Astrocyte of the spinal cord (primary cell): ENCODE data around the gene NTN1.

Experiments
- DNase-seq: peaks from one replicate; pipeline ENCODE4 v3.0.0; 2011; ENCODE audit warnings: low read depth, low spot score
- H3K4me3 ChIP-seq: 2 replicates; pipeline ENCODE4 v1.5.1; 2011; ENCODE audit warnings: low read depth, mild to moderate bottlenecking, low read length, moderate library complexity
- CTCF ChIP-seq: IDR thresholded peaks from 2 replicates; pipeline ENCODE4 v1.5.1; 2012; ENCODE audit warnings: low read depth, mild to moderate bottlenecking, low read length, inconsistent platforms
- in situ Hi-C: cut with HindIII; loops from 2 replicates; pipeline ENCODE4 v1.10.0; 2017; ENCODE audit warnings: low sequenced_read_pairs

Gene NTN1

DNA sequence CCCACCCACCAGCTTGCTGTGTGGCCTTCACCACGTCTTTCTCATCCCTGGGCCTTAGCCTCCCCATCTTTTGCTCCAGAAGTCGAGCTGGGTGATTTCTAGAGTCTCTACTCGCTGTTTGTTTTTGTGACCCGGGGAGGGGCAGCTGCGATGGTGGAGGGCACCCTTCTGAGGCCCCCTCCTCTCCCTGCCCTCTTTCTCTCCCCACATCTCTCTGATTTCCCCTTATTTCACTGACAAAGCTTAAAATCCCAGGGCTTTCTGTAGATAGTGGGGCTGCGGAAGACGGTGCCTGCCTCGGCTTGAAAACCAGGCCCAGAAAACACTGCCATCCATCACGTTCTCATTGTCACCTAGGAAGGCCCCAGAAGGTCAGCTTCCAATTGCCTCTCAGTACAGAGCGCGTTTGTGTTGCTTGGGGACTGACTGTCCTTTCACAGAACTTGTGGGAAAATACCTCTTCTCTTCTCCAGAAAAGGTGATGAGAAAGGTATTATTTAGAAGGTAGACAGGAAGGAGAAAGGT, 95.1 kb downstream of the NTN1 start:
- DNase-seq: no peak
- in situ Hi-C loops: no loop called here
- no peak overlapping the region for H3K4me3 ChIP-seq
- TF ChIP-seq CTCF: no peak

DNA sequence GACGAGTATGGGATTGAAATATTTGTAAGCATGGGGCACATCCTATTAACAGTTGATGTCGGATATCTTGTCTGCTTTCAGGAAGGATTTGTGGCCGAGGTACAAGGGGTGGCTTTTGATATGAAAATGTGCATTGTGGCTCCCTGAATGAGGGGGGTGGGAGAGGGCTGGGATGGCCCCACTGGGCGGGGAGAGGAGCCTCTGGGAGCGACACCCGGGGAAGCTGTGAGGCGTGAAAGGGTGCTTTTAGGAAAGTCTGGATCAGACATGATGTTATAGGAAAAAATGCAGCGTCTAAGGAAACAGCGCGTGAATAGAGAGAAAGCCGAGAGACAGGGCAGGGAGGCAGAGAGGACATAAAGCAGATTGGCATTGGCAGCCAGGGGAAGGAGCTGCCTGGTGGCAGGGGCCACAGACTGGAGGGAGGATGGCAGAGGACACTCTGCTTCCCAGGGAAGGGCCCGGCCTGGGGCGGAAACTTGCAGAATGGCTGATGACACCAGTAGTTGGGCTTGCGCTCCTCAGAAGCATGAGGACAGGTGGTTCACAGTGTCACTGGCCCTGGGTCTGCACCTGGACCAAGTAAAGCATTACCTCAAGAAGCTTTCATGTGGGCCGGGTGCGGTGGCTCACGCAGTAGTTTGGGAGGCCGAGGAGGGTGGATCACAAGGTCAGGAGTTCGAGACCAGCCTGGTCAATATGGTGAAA, 95.7 kb downstream of the NTN1 start:
- TF ChIP-seq CTCF: no peak
- no peak overlapping the region for H3K4me3 ChIP-seq
- DNase-seq: no peak
- in situ Hi-C loops: no loop called here

- in situ Hi-C loops: no loop called here
- no peak for TF ChIP-seq CTCF
- no peak for DNase-seq
- no peak overlapping the region for H3K4me3 ChIP-seq
These were observed 99.2 kb downstream of the NTN1 start for GRCh38 chr17:9120471-9120870.

DNA sequence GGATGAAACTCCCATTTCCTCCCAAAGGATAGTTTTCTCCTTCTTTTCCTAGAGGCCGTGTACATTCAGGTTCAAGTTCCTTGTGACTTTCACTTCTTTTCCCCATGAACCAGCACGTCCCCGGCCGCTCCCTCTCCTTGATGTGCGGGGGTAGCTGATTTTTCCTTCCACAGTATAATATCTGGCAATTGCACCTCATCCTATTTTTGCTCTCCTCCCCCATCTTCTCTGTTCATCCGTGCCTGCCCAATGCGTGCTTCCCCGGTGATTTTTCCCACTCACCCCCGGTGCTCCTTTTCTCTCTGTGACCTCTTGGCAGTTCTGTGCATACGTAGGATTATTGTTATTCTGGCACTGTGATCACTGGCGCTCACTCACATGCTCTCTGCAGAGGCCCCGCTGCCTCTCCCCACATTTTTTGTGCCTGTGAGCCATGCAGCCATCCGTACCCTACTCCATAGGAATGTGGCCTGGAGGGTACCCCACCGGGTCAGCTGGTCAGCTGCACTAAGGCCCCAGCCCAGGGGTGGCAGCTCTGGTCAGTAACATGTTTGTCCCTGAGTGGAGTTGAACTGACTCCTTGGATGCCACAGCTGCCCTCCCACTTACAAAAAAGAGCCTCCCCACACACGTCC, 100.0 kb downstream of the NTN1 start:
- TF ChIP-seq CTCF: no peak
- in situ Hi-C loops: no loop called here

GRCh38 chr17:9123594-9124553, 102.6 kb downstream of the NTN1 start:
- H3K4me3 ChIP-seq: no peak overlapping the region
- no peak for DNase-seq
- in situ Hi-C loops: no loop called here
- TF ChIP-seq CTCF: no peak

More for the DNA sequence above, 100.0 kb downstream of the NTN1 start:
- H3K4me3 ChIP-seq: no peak overlapping the region
- DNase-seq: no peak

GRCh38 chr17:9124554-9124935, 103.2 kb downstream of the NTN1 start:
- in situ Hi-C loops: no loop called here
- TF ChIP-seq CTCF: no peak
- no peak overlapping the region for H3K4me3 ChIP-seq
- no peak for DNase-seq
